Measurements from ENCODE around the gene ACAT2.

DNA sequence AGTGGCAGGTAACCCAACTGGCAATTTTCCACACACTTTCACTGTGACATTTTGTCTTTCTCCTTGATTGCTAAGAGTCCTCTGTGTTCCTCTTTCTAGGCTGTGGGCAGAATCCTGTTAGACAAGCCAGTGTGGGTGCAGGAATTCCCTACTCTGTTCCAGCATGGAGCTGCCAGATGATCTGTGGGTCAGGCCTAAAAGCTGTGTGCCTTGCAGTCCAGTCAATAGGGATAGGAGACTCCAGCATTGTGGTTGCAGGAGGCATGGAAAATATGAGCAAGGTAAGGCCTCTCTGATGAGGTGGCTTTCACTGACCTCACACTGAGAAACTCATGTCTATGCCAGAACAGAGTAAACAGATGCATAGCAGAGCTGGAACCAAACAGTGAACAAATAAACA is 5.1 kb downstream of the ACAT2 start:
- TF ChIP-seq, protein P1, sequence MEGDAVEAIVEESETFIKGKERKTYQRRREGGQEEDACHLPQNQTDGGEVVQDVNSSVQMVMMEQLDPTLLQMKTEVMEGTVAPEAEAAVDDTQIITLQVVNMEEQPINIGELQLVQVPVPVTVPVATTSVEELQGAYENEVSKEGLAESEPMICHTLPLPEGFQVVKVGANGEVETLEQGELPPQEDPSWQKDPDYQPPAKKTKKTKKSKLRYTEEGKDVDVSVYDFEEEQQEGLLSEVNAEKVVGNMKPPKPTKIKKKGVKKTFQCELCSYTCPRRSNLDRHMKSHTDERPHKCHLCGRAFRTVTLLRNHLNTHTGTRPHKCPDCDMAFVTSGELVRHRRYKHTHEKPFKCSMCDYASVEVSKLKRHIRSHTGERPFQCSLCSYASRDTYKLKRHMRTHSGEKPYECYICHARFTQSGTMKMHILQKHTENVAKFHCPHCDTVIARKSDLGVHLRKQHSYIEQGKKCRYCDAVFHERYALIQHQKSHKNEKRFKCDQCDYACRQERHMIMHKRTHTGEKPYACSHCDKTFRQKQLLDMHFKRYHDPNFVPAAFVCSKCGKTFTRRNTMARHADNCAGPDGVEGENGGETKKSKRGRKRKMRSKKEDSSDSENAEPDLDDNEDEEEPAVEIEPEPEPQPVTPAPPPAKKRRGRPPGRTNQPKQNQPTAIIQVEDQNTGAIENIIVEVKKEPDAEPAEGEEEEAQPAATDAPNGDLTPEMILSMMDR (IDR thresholded peaks at IDR 0.05), result no peak
- no peak for TF ChIP-seq EZH2 (IDR thresholded peaks at IDR 0.05)
